IMR-90 (cell line): ENCODE data around the gene ZNF608. TPM values are rescaled to one million over a fixed set of nuclear protein-coding genes. Genes with fewer than 3 reads are reported as not detected.

ENCODE experiments used
- ATAC-seq: fragments of 200-7000 bp; cut with Tn5 transposase; 2 replicates; pipeline ENCODE4 v1.9.1; 2020; ENCODE audit warnings: low read depth, mild to moderate bottlenecking, moderate library complexity
- BruUV-seq: library from RNA; stranded (reverse); fragments of 400-500 nt; replicated peaks from 2 replicates; lab custom pipeline; 2021; lab: Mats Ljungman, UMichigan
- CTCF ChIA-PET: fragments of 300-600 bp; formaldehyde crosslinking; extraction: SDS; loops from one replicate; lab custom pipeline; 2021; ENCODE audit warnings: antibody characterized with exemption; lab: Yijun Ruan, JAX
- POLR2A ChIA-PET: fragments of 300-600 bp; sonication (Branson Sonifier 250); formaldehyde crosslinking; loops from one replicate; lab custom pipeline; 2022; ENCODE audit warnings: antibody characterized with exemption; ENCODE audit not compliant: unreplicated experiment; lab: Charles Lee
- DNase-seq: peaks from one replicate; pipeline ENCODE4 v3.0.0; 2013
- H2AFZ ChIP-seq: replicated peaks from 2 replicates; pipeline ENCODE3; 2013; ENCODE audit warnings: low read length, mild to moderate bottlenecking; ENCODE audit not compliant: poor library complexity
- H2AK5ac ChIP-seq: 2 replicates; pipeline ENCODE4 v1.6.1; 2013; ENCODE audit warnings: low read depth, low read length, inconsistent platforms
- H2AK9ac ChIP-seq: replicated peaks from 2 replicates; pipeline ENCODE3; 2013; ENCODE audit warnings: mild to moderate bottlenecking, low read depth, low read length, moderate library complexity; ENCODE audit not compliant: poor library complexity
- H2BK120ac ChIP-seq: 2 replicates; pipeline ENCODE4 v1.6.1; 2013; ENCODE audit warnings: low read depth, low read length, inconsistent platforms
- H2BK15ac ChIP-seq: 3 replicates; pipeline ENCODE4 v1.6.1; 2013; ENCODE audit warnings: low read depth, low read length, inconsistent platforms
- H2BK20ac ChIP-seq: 2 replicates; pipeline ENCODE4 v1.6.1; 2013; ENCODE audit warnings: low read depth, mild to moderate bottlenecking, inconsistent platforms, low read length, moderate library complexity
- H2BK5ac ChIP-seq: 2 replicates; pipeline ENCODE4 v1.6.1; 2013; ENCODE audit warnings: mild to moderate bottlenecking, low read depth, low read length, inconsistent platforms; ENCODE audit not compliant: poor library complexity, severe bottlenecking
- H3K14ac ChIP-seq: replicated peaks from 2 replicates; pipeline ENCODE4 v1.6.1; 2013; ENCODE audit warnings: low read depth, low read length, inconsistent platforms
- H3K18ac ChIP-seq: 2 replicates; pipeline ENCODE4 v1.6.1; 2013; ENCODE audit warnings: low read depth, low read length, control low read depth
- H3K23ac ChIP-seq: 2 replicates; pipeline ENCODE4 v1.6.1; 2013; ENCODE audit warnings: low read depth, low read length, inconsistent platforms
- H3K27ac ChIP-seq: 2 replicates; pipeline ENCODE4 v1.5.1; 2013; ENCODE audit warnings: mild to moderate bottlenecking, control low read depth, low read length; ENCODE audit not compliant: insufficient read depth
- H3K27me3 ChIP-seq: 2 replicates; pipeline ENCODE4 v1.6.1; 2013; ENCODE audit warnings: low read length; ENCODE audit not compliant: control insufficient read depth, insufficient read depth
- H3K36me3 ChIP-seq: 2 replicates; pipeline ENCODE4 v1.6.1; 2013; ENCODE audit warnings: low read length, mixed read lengths; ENCODE audit not compliant: control insufficient read depth, insufficient read depth
- H3K4ac ChIP-seq: 2 replicates; pipeline ENCODE4 v1.6.1; 2013; ENCODE audit warnings: low read depth, low read length, inconsistent platforms
- H3K4me1 ChIP-seq: 2 replicates; pipeline ENCODE4 v1.6.1; 2013; ENCODE audit warnings: low read length, mixed read lengths; ENCODE audit not compliant: control insufficient read depth, insufficient read depth
- H3K4me2 ChIP-seq: 2 replicates; pipeline ENCODE4 v1.6.1; 2013; ENCODE audit warnings: low read depth, mild to moderate bottlenecking, control low read depth, low read length, moderate library complexity
- H3K4me3 ChIP-seq: 2 replicates; pipeline ENCODE4 v1.5.1; 2013; ENCODE audit warnings: low read depth, mild to moderate bottlenecking, control low read depth, low read length, moderate library complexity; ENCODE audit not compliant: insufficient read depth
- H3K56ac ChIP-seq: 2 replicates; pipeline ENCODE4 v1.6.1; 2013; ENCODE audit warnings: low read length, inconsistent platforms; ENCODE audit not compliant: insufficient read depth; ENCODE audit errors: extremely low read depth
- H3K79me1 ChIP-seq, 2 experiments: 2 replicates each; pipeline ENCODE4 v1.6.1; 2013; ENCODE audit warnings: low read length in 2 of 2, inconsistent platforms in 1 of 2, low read depth in 1 of 2
- H3K9ac ChIP-seq: 2 replicates; pipeline ENCODE4 v1.6.1; 2013; ENCODE audit warnings: low read depth, low read length, control low read depth
- H3K9me1 ChIP-seq: 2 replicates; pipeline ENCODE4 v1.6.1; 2013; ENCODE audit warnings: low read length, inconsistent platforms; ENCODE audit not compliant: insufficient read depth
- H3K9me3 ChIP-seq: 2 replicates; pipeline ENCODE4 v1.6.1; 2013; ENCODE audit warnings: low read length; ENCODE audit not compliant: control insufficient read depth, insufficient read depth
- H4K20me1 ChIP-seq: 2 replicates; pipeline ENCODE4 v1.6.1; 2013; ENCODE audit warnings: low read length, inconsistent platforms; ENCODE audit not compliant: insufficient read depth
- H4K5ac ChIP-seq: 2 replicates; pipeline ENCODE4 v1.6.1; 2013; ENCODE audit warnings: mild to moderate bottlenecking, low read depth, low read length, control low read depth
- H4K8ac ChIP-seq, 2 experiments: 2 replicates each; pipeline ENCODE4 v1.6.1; 2013; ENCODE audit warnings: low read depth in 2 of 2, low read length in 2 of 2, control low read depth in 1 of 2, inconsistent platforms in 1 of 2
- H4K91ac ChIP-seq: 2 replicates; pipeline ENCODE4 v1.6.1; 2013; ENCODE audit warnings: low read depth, low read length, inconsistent platforms; ENCODE audit not compliant: insufficient read depth
- CHD1 ChIP-seq: IDR thresholded peaks from 2 replicates; pipeline ENCODE4 v1.6.1; 2012; ENCODE audit warnings: low read depth, low read length, improper control_type of control experiment
- FOS ChIP-seq: fragments of 150-350 bp; IDR thresholded peaks from 2 replicates; pipeline ENCODE4 v1.6.1; 2016; ENCODE audit warnings: low read depth, low read length
- MAFK ChIP-seq: IDR thresholded peaks from 2 replicates; pipeline ENCODE4 v1.6.1; 2012; ENCODE audit warnings: low read depth, low read length, improper control_type of control experiment
- MXI1 ChIP-seq: IDR thresholded peaks from 2 replicates; pipeline ENCODE4 v1.6.1; 2012; ENCODE audit warnings: low read depth, mild to moderate bottlenecking, low read length, moderate library complexity, borderline replicate concordance
- RAD21 ChIP-seq: IDR thresholded peaks from 2 replicates; pipeline ENCODE4 v1.6.1; 2012; ENCODE audit warnings: low read length, improper control_type of control experiment
- WGBS, 2 experiments: methylation state at CpG; one replicate each; pipeline versions ENCODE4 v1.1.5 to v1.1.7; 2013; ENCODE audit warnings: missing lambda C conversion rate in 2 of 2; ENCODE audit not compliant: insufficient read length in 1 of 2; ENCODE audit errors: extremely low coverage in 2 of 2; 5-methylcytosine and 5-hydroxymethylcytosine counted together
- dilution Hi-C: fragments of 300-500 bp; cut with HindIII; formaldehyde crosslinking; loops from one replicate; pipeline ENCODE4 v1.14.3; 2018; ENCODE audit warnings: low sequenced_read_pairs; ENCODE audit not compliant: unreplicated experiment
- in situ Hi-C: fragments of 300-500 bp; cut with MboI; formaldehyde crosslinking; loops from 3 replicates; pipeline ENCODE4 v1.14.3; 2019; ENCODE audit warnings: low sequenced_read_pairs, inconsistent platforms, mixed read lengths
- intact Hi-C: fragments of 100-400 bp; cut with micrococcal nuclease; formaldehyde crosslinking; loops from 2 replicates; pipeline ENCODE4 v1.10.0; 2022
- polyA plus RNA-seq, 3 experiments: library from polyadenylated mRNA; depleted of rRNA; stranded (reverse); fragments of >200 nt; gene quantifications; 2 replicates each; pipeline ENCODE4 v1.2.3, GENCODE V29; 2012; ENCODE audit warnings: low replicate concordance in 1 of 3
- total RNA-seq: library from RNA; depleted of rRNA; stranded (reverse); fragments of >200 nt; gene quantifications from 2 replicates; pipeline ENCODE4 v1.2.3, GENCODE V29; 2012

Gene ZNF608
- total and polyA plus RNA-seq, 2 of the 4 experiments (the other 2 are of a cell fraction) = 9.8 to 15.1 TPM

DNA sequence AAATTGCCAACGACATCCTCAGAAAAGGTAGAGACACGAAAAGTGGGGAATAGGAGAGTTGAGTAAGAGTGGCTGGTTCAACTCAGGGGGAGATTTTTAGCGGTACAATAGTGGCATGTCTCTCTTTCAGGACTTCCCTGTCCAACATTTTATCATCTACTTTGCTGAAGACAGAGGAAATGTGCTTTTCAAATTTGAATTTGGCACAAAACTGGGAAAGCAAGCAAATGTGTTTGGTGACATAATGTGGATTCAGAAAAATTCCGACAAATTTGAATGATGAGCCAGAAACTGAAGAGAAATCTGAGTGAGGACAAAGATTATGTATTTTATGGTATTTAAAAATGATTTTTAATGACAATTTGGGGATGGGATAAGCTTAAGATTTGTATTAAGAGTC lies 33.6 kb upstream of the ZNF608 start:
- Histone ChIP-seq H2BK120ac (no peak overlapping the region), H3K9me3 (no peaks in the 10 kb centered on the region), H4K8ac (no peak overlapping the region), H3K27me3 (0 out of 2 replicates have a peak, but pooled peaks cover 2% of the 10 kb centered on the region), H3K18ac (no peak overlapping the region), H4K5ac (no peak overlapping the region), H2BK20ac (no peak overlapping the region), H3K4me3 (no peak overlapping the region), H3K79me1 (no peaks in the 10 kb centered on the region), H3K36me3 (no peaks in the 10 kb centered on the region), H3K4me2 (no peak overlapping the region), H2AK5ac (no peak overlapping the region), H3K9ac (no peak overlapping the region), H2AK9ac (no peak overlapping the region), H3K14ac (no peak overlapping the region), H4K91ac (no peak overlapping the region), H4K20me1 (no peaks in the 10 kb centered on the region), H2BK15ac (no peak overlapping the region), H3K27ac (no peak overlapping the region), H3K23ac (no peak overlapping the region), H3K56ac (no peak overlapping the region), H3K4me1 (no peaks in the 10 kb centered on the region), H3K4ac (no peak overlapping the region), H2AFZ (no peak overlapping the region), H3K9me1 (no peaks in the 10 kb centered on the region), H2BK5ac (no peak overlapping the region)
- DNase-seq (no peak), ATAC-seq (no peak)
- dilution Hi-C loops = no loop called here
- no TSS peak for BruUV-seq
- 63% methylated on average over 1 of the region's 4 CpGs; no CpG with 5 or more reads in 1 of the 2 experiments for WGBS, 2 experiments
- no peak for TF ChIP-seq FOS
- no peak for TF ChIP-seq MAFK
- no peak for TF ChIP-seq MXI1
- TF ChIP-seq RAD21 = no peak
- TF ChIP-seq CHD1 = no peak
- CTCF ChIA-PET = no interaction called here
- intact Hi-C loops = no loop called here
- POLR2A ChIA-PET = no interaction called here
- in situ Hi-C loops = no loop called here
